HG02759 (cell line): ENCODE data around the gene AREG.

Experiments
- ATAC-seq: cut with Tn5 transposase; IDR thresholded peaks from one replicate; pipeline ENCODE4 v1.9.1; 2021; ENCODE audit warnings: mild to moderate bottlenecking, moderate library complexity; ENCODE audit not compliant: unreplicated experiment

AREG gene

DNA sequence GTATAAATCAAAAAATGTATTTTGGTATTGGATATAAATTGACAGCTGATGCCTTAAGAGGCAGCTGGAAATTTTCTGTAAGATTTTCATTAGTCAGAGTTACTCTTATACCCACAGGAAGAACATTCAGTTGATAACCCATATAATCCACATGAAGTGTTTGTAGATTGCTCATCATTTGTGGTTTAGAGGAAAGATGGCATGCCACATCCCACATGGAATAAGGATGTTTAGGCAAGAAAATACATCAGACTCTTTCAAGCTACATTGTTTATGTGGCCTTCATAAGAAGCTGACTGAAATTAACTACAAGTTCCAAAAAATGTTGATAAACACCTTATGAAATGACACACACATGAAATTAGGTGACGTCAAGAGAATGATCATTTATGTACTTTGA lies 56.6 kb downstream of the AREG start:
- ATAC-seq = no peak

DNA sequence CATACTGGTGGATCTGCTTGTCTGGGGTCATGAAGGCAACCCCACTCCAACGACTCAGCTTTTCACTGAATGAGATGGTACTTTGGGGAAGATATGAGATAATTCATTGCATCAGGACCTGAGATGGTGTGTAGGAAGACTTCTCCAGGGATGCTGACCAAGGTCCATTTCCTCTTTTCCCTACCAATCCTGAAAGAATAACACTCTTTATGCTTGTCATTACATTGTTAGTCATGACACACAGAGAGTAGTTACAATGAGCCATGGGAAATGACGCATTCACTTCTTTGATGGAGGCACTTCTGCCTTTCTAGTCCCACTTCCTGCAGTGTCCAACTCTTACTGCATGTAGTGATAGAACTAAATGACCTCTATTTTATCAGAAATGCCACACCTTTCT lies 58.6 kb downstream of the AREG start:
- no peak for ATAC-seq

DNA sequence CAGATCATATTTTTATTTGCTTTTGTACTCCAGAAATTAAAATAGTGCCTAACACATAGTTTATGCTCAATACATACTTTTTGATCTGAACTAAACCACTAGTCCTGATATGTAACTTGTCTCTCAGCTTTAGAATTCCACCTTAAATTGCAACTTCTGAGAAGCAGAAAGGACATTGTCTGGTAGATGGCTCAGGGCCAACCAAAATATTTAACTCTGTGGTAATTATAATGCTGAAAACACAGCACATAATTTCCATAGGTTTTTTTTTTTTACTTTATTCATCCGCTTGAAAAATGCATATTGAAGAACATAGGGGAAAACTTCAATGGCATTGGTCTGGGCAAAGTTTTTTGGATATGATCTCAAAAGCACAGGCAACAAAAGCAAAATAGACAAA lies 59.3 kb downstream of the AREG start:
- no peak for ATAC-seq
